HG02571 (cell line): Measurements from ENCODE around the gene RNF121.

Experiments used
- ATAC-seq: cut with Tn5 transposase; IDR thresholded peaks from one replicate; pipeline ENCODE4 v1.9.1; 2021; ENCODE audit warnings: mild to moderate bottlenecking, moderate library complexity; ENCODE audit not compliant: unreplicated experiment

Gene RNF121

GRCh38 chr11:72003776-72004171 lies 74.9 kb downstream of the RNF121 start:
- no peak for ATAC-seq

GRCh38 chr11:72004515-72005346 lies 75.9 kb downstream of the RNF121 start:
- no peak for ATAC-seq

GRCh38 chr11:72005347-72006260 lies 76.8 kb downstream of the RNF121 start:
- ATAC-seq, result no peak

- ATAC-seq, result no peak
Measured at GRCh38 chr11:72006309-72007088, 77.7 kb downstream of the RNF121 start.

GRCh38 chr11:72007089-72007476 lies 78.2 kb downstream of the RNF121 start:
- ATAC-seq, result no peak

GRCh38 chr11:72007587-72007986 lies 78.7 kb downstream of the RNF121 start:
- no peak for ATAC-seq

GRCh38 chr11:72008728-72009127 lies 79.9 kb downstream of the RNF121 start:
- ATAC-seq, result no peak

GRCh38 chr11:72009156-72009555 lies 80.3 kb downstream of the RNF121 start:
- ATAC-seq, result no peak

GRCh38 chr11:72010529-72011233 lies 81.8 kb downstream of the RNF121 start:
- no peak for ATAC-seq

- no peak for ATAC-seq
Measured at GRCh38 chr11:72012091-72012630, 83.3 kb downstream of the RNF121 start.

GRCh38 chr11:72012897-72013721 lies 84.3 kb downstream of the RNF121 start:
- no peak for ATAC-seq

GRCh38 chr11:72013765-72014711 lies 85.2 kb downstream of the RNF121 start:
- no peak for ATAC-seq

- ATAC-seq, result no peak
Measured at GRCh38 chr11:72014761-72015320, 86.0 kb downstream of the RNF121 start.

- no peak for ATAC-seq
Measured at GRCh38 chr11:72015511-72016061, 86.7 kb downstream of the RNF121 start.

GRCh38 chr11:72018171-72018570 lies 89.3 kb downstream of the RNF121 start:
- no peak for ATAC-seq

GRCh38 chr11:72023335-72023734 lies 94.5 kb downstream of the RNF121 start:
- no peak for ATAC-seq

- ATAC-seq, result no peak
Measured at GRCh38 chr11:72024069-72024754, 95.4 kb downstream of the RNF121 start.
